ENCODE data around the gene IRF2.

Gene IRF2

DNA sequence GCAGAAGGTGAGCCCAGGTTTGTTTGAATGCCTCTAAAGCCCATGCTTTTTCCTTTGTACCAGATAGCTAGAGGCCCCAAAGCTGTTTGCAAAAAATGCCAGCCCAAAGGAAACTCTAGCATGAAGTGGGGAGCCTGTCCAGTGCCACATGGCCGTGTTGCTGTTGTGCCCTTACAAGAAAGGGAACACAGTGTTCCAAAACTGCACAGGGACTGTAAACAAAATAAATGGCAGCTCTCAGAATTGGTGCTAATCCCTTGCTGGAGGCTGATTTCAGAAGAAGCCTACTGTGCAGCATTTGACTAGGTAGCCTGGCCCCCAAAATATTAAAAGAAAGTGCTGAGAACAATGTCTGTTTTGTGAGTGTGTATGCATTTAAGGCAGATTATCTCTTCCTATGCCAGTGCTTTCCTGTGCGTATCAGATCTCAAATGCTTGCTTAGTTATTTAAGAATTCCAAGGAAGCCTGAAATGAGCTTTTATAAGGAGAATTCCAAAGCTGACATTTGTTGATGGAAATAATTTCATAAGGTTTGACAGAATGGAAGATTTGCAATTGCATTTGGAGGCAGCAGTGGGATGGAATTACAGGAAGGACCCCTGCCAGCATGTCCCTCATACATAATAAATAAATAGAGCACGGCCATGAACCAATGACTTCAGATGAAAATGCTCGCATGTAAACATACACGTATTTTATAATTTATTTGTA, 115.7 kb downstream of the IRF2 start:
- Histone ChIP-seq H3K4me3 (ENCODE audit: low read depth in 1 of 2, low read length in 2 of 2) (no peak overlapping the region), H3K79me2 (ENCODE audit: insufficient read depth, low read length) (no peaks in the 10 kb centered on the region), H3K4me2 (ENCODE audit: insufficient read depth, low read length) (no peak overlapping the region), H4K20me1 (ENCODE audit: insufficient read depth, low read length) (no peaks in the 10 kb centered on the region), H3K27ac (ENCODE audit: low read length) (no peak overlapping the region), H3K4me1 (ENCODE audit: insufficient read depth, low read length) (peaks cover 12% of the 10 kb centered on the region), H3K9ac (ENCODE audit: low read depth, low read length) (no peak overlapping the region), H3K27me3 (ENCODE audit: insufficient read depth, low read length, poor library complexity) (no peaks in the 10 kb centered on the region), H3K9me3 (ENCODE audit: insufficient read depth, low read length, severe bottlenecking) (no peaks in the 10 kb centered on the region), H3K36me3 (ENCODE audit: insufficient read depth, low read length) (no peaks in the 10 kb centered on the region), H2AFZ (ENCODE audit: low read depth, low read length) (no peak overlapping the region)
- TF ChIP-seq, protein P1, sequence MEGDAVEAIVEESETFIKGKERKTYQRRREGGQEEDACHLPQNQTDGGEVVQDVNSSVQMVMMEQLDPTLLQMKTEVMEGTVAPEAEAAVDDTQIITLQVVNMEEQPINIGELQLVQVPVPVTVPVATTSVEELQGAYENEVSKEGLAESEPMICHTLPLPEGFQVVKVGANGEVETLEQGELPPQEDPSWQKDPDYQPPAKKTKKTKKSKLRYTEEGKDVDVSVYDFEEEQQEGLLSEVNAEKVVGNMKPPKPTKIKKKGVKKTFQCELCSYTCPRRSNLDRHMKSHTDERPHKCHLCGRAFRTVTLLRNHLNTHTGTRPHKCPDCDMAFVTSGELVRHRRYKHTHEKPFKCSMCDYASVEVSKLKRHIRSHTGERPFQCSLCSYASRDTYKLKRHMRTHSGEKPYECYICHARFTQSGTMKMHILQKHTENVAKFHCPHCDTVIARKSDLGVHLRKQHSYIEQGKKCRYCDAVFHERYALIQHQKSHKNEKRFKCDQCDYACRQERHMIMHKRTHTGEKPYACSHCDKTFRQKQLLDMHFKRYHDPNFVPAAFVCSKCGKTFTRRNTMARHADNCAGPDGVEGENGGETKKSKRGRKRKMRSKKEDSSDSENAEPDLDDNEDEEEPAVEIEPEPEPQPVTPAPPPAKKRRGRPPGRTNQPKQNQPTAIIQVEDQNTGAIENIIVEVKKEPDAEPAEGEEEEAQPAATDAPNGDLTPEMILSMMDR (IDR thresholded peaks at IDR 0.05; ENCODE audit: borderline replicate concordance, extremely low read depth, low read length, poor library complexity, severe bottlenecking) = no peak
- TF ChIP-seq EZH2 (IDR thresholded peaks at IDR 0.05; ENCODE audit: borderline replicate concordance, low read depth, low read length, severe bottlenecking) = no peak
- DNase-seq = no peak
- ATAC-seq (ENCODE audit: insufficient read depth, low read depth) = no peak

DNA sequence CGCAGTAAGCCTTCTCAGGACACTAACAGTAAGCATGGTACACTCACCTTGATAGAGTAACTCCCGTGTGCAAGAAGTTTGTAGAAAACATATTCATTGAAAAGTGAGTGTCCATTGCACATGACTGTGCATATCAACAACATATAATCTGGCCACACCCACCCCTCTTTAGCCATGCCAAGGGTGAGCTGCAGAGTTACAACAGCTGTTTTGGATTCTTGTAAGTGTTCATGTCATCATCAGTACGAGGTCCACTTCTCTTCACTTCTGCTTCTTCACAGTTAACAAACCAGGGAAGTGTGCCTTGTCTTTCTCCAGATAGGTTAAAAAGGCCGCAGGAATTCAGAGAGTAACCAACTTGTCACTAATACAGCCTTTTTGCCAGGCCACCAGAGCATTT, 116.6 kb downstream of the IRF2 start:
- no peak for ATAC-seq (ENCODE audit: insufficient read depth, low read depth)
- no peaks in the 10 kb centered on the region for H3K79me2 ChIP-seq (ENCODE audit: insufficient read depth, low read length)
- no peaks in the 10 kb centered on the region for H4K20me1 ChIP-seq (ENCODE audit: insufficient read depth, low read length)
- TF ChIP-seq, protein P1 (IDR thresholded peaks at IDR 0.05; ENCODE audit: borderline replicate concordance, extremely low read depth, low read length, poor library complexity, severe bottlenecking) = no peak
- no peak for TF ChIP-seq EZH2 (IDR thresholded peaks at IDR 0.05; ENCODE audit: borderline replicate concordance, low read depth, low read length, severe bottlenecking)
- no peak overlapping the region for H3K4me2 ChIP-seq (ENCODE audit: insufficient read depth, low read length)
- no peak for DNase-seq
- no peaks in the 10 kb centered on the region for H3K9me3 ChIP-seq (ENCODE audit: insufficient read depth, low read length, severe bottlenecking)
- no peaks in the 10 kb centered on the region for H3K36me3 ChIP-seq (ENCODE audit: insufficient read depth, low read length)
- H3K9ac ChIP-seq (ENCODE audit: low read depth, low read length) = no peak overlapping the region
- H3K4me1 ChIP-seq (ENCODE audit: insufficient read depth, low read length) = peaks cover 12% of the 10 kb centered on the region
- H3K27me3 ChIP-seq (ENCODE audit: insufficient read depth, low read length, poor library complexity) = no peaks in the 10 kb centered on the region
- no peak overlapping the region for H3K27ac ChIP-seq (ENCODE audit: low read length)
- no peak overlapping the region for H2AFZ ChIP-seq (ENCODE audit: low read depth, low read length)
- H3K4me3 ChIP-seq (ENCODE audit: low read depth in 1 of 2, low read length in 2 of 2) = no peak overlapping the region

DNA sequence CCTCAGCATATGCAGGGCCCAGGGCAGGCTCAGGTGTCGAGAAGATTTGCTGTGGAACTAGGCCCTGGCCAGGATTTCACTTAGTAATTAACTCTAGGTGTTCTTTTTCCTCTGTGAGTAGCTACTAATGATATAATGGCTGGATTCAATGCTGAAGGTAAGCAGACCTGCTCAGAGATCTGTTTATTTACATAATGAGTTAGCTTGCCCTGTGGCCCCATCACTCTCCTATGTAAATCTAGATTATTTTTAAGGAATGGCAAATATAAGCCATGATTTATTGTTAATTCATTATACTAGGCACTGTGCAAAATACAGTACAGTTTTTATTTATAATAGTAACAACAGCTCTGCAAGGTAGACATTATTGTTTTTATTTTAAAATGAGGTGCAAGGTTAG, 117.2 kb downstream of the IRF2 start:
- Histone ChIP-seq H3K27ac (ENCODE audit: low read length) (no peak overlapping the region), H3K4me3 (ENCODE audit: low read depth in 1 of 2, low read length in 2 of 2) (no peak overlapping the region), H2AFZ (ENCODE audit: low read depth, low read length) (no peak overlapping the region), H3K4me2 (ENCODE audit: insufficient read depth, low read length) (no peak overlapping the region), H3K79me2 (ENCODE audit: insufficient read depth, low read length) (no peaks in the 10 kb centered on the region), H4K20me1 (ENCODE audit: insufficient read depth, low read length) (no peaks in the 10 kb centered on the region), H3K27me3 (ENCODE audit: insufficient read depth, low read length, poor library complexity) (no peaks in the 10 kb centered on the region), H3K36me3 (ENCODE audit: insufficient read depth, low read length) (no peaks in the 10 kb centered on the region), H3K9me3 (ENCODE audit: insufficient read depth, low read length, severe bottlenecking) (no peaks in the 10 kb centered on the region), H3K9ac (ENCODE audit: low read depth, low read length) (no peak overlapping the region), H3K4me1 (ENCODE audit: insufficient read depth, low read length) (peaks cover 12% of the 10 kb centered on the region)
- ATAC-seq (ENCODE audit: insufficient read depth, low read depth) (no peak), DNase-seq (no peak)
- no peak for TF ChIP-seq EZH2 (IDR thresholded peaks at IDR 0.05; ENCODE audit: borderline replicate concordance, low read depth, low read length, severe bottlenecking)

DNA sequence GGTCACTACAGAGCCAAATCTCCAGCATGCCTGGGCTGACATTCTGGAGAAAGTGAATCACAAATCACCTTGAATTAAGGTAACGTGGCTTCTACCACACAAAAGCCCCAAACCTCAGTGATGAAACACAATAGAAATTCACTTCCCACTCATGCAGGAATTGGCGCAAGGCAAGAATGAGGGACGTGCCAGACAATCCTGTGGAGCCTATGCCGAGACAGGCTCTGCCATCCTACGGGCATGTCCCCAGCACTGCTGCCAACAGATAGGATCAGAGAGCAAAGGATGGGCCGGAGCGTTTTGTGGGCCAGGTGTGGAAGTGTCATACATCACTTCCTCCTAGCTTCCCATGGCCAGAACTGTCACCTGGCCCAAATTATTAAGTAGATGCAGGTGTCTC, 118.0 kb downstream of the IRF2 start:
- Histone ChIP-seq H2AFZ (ENCODE audit: low read depth, low read length) (no peak overlapping the region), H4K20me1 (ENCODE audit: insufficient read depth, low read length) (no peaks in the 10 kb centered on the region), H3K9me3 (ENCODE audit: insufficient read depth, low read length, severe bottlenecking) (no peaks in the 10 kb centered on the region), H3K79me2 (ENCODE audit: insufficient read depth, low read length) (no peaks in the 10 kb centered on the region), H3K4me1 (ENCODE audit: insufficient read depth, low read length) (peaks cover 12% of the 10 kb centered on the region), H3K4me3 (ENCODE audit: low read depth in 1 of 2, low read length in 2 of 2) (no peak overlapping the region), H3K4me2 (ENCODE audit: insufficient read depth, low read length) (no peak overlapping the region), H3K27me3 (ENCODE audit: insufficient read depth, low read length, poor library complexity) (no peaks in the 10 kb centered on the region), H3K27ac (ENCODE audit: low read length) (no peak overlapping the region), H3K9ac (ENCODE audit: low read depth, low read length) (no peak overlapping the region), H3K36me3 (ENCODE audit: insufficient read depth, low read length) (no peaks in the 10 kb centered on the region)
- no peak for ATAC-seq (ENCODE audit: insufficient read depth, low read depth)
- DNase-seq = no peak
- no peak for TF ChIP-seq EZH2 (IDR thresholded peaks at IDR 0.05; ENCODE audit: borderline replicate concordance, low read depth, low read length, severe bottlenecking)

Measured in DND-41 (cell line).